Measurements from ENCODE around the gene FAM107A.

GRCh38 chr3:58622436-58622835, 45.2 kb upstream of the FAM107A start:
- TF ChIP-seq CTCF (IDR thresholded peaks at IDR 0.05 in 2 of 3, conservative IDR thresholded peaks at IDR 0.05 in 1 of 3; ENCODE audit: insufficient read depth in 2 of 3, low read depth in 1 of 3, low read length in 3 of 3) (no peak), ZNF740 (CRISPR knock-in tag; IDR thresholded peaks at IDR 0.05) (no peak), ZNF740 (tag; IDR thresholded peaks at IDR 0.05) (no peak), ZNF449 (CRISPR knock-in tag; IDR thresholded peaks at IDR 0.05) (no peak), ZNF23 (CRISPR knock-in tag; IDR thresholded peaks at IDR 0.05) (no peak), RFX5 (IDR thresholded peaks at IDR 0.05; ENCODE audit: low read depth, low read length) (no peak), CBX1 (IDR thresholded peaks at IDR 0.05; ENCODE audit: low read depth) (no peak), ZNF146 (CRISPR knock-in tag; IDR thresholded peaks at IDR 0.05; ENCODE audit: unreplicated experiment) (no peak), ZNF311 (CRISPR knock-in tag; IDR thresholded peaks at IDR 0.05) (no peak), MYC (IDR thresholded peaks at IDR 0.05; ENCODE audit: low read depth, low read length) (no peak), MYC (CRISPR knock-in tag; IDR thresholded peaks at IDR 0.05; ENCODE audit: borderline replicate concordance, low read depth) (no peak), TEAD1 (CRISPR knock-in tag; IDR thresholded peaks at IDR 0.05) (no peak), ZNF655 (CRISPR knock-in tag; IDR thresholded peaks at IDR 0.05) (no peak), LCOR (CRISPR knock-in tag; IDR thresholded peaks at IDR 0.05) (no peak)
